ENCODE data around the gene CNTROB. TPM values are rescaled to one million over a fixed set of nuclear protein-coding genes. Genes with fewer than 3 reads are reported as not detected.

Gene CNTROB, protein sequence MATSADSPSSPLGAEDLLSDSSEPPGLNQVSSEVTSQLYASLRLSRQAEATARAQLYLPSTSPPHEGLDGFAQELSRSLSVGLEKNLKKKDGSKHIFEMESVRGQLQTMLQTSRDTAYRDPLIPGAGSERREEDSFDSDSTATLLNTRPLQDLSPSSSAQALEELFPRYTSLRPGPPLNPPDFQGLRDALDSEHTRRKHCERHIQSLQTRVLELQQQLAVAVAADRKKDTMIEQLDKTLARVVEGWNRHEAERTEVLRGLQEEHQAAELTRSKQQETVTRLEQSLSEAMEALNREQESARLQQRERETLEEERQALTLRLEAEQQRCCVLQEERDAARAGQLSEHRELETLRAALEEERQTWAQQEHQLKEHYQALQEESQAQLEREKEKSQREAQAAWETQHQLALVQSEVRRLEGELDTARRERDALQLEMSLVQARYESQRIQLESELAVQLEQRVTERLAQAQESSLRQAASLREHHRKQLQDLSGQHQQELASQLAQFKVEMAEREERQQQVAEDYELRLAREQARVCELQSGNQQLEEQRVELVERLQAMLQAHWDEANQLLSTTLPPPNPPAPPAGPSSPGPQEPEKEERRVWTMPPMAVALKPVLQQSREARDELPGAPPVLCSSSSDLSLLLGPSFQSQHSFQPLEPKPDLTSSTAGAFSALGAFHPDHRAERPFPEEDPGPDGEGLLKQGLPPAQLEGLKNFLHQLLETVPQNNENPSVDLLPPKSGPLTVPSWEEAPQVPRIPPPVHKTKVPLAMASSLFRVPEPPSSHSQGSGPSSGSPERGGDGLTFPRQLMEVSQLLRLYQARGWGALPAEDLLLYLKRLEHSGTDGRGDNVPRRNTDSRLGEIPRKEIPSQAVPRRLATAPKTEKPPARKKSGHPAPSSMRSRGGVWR
- total RNA-seq = 10 to 100 TPM; 49.3 to 56.3 TPM

DNA sequence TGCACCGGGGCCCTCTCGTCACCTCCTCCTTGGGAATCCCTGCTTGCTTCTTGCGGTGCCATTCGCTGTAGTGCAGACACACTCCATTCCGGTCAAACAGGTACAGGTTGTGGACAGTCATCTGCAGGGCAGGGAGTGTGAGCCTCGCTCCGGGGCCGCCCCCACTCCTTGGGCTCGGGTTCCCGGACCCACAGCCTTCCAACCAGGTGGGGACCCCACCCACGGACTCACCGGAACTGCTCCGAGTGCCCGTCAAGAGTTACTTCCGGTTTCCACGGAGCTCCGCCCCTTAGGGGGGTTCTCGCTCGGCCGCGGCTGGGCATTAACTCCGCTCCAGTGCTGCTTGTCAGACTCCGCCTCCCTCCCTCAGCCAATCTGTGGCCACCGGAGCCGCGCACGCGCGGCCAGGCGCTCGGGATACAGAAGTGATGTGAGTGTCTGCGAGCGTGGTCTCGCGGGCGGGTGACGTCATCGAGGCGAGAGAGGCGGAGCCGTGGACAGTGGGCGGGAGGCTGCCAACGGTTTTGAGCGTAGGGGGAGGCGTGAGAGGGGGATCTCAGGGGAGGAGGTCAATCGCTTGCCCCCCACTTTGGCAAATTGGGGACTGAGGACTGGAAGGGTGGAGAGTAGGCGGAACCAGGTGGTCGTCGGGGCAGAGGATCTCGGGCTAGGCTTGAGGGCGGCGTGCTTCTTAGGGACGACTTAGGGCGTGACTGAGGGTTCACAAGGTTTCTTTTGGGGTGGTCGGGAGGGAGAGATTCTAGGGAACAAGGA lies at the start of gene CNTROB, which contains the start of gene TRAPPC1:
TSS of gene CNTROB (plus strand) at position 498 of the 774 bp plus-strand sequence. CDS start 874 bp downstream, outside the sequence.
TSS of gene TRAPPC1 (minus strand) at position 238 of the 774 bp plus-strand sequence. CDS start at position 121, 117 bp downstream.
- DNase-seq = peak; percentile 100
- Mint-ChIP-seq H3K27ac (peak within 1 kb of the TSS; percentile 87), H3K36me3 (ENCODE audit: low read depth) (peaks cover 24% of the 10 kb centered on the region), H3K27me3 (ENCODE audit: low read depth) (no peaks in the 10 kb centered on the region), H3K4me3 (peak within 1 kb of the TSS; percentile 91), H3K4me1 (ENCODE audit: low read depth) (peaks cover 38% of the 10 kb centered on the region), H3K9me3 (no peaks in the 10 kb centered on the region)
- intact Hi-C loops (cut with micrococcal nuclease) = loop anchor here (1.0 to 5.0 kb wide), 12 partner anchors 10 to 455 kb away; partner anchors contain the start of genes CTC1, NAA38, PFAS and RPL26
- CTCF ChIA-PET = interaction anchor here (0.6 to 3.8 kb wide), 10 partner anchors 10 to 218 kb away, joined by 3 to 38 read pairs (median 5); no protein-coding TSS in a partner anchor

DNA sequence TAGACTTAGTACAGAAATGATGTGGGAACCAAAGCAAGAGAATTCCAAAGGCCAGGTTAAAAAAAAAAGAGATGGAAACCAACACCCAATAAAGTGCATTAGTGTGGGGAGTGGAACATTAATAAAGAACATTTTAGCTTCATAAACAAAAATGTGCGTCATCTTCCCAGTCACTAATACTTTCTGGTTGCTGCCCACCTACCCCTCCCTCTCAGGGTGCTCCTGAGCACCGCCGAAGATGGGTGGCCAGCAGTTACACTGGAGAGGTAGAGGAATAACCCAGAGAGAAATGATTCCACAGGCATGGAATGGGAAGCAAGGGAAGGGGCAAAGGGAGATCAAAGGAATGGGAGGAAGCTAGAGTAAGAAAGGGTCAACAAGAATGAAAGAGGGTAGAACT lies 49.4 kb upstream of the CNTROB start:
- H3K36me3 Mint-ChIP-seq (ENCODE audit: low read depth) = peaks cover 8% of the 10 kb centered on the region
- intact Hi-C loops (cut with micrococcal nuclease) = no loop called here
- CTCF ChIA-PET = interaction anchor here (0.5 to 1.9 kb wide), 3 partner anchors 13 to 23 kb away, joined by 3 to 4 read pairs (median 4); no protein-coding TSS in a partner anchor

DNA sequence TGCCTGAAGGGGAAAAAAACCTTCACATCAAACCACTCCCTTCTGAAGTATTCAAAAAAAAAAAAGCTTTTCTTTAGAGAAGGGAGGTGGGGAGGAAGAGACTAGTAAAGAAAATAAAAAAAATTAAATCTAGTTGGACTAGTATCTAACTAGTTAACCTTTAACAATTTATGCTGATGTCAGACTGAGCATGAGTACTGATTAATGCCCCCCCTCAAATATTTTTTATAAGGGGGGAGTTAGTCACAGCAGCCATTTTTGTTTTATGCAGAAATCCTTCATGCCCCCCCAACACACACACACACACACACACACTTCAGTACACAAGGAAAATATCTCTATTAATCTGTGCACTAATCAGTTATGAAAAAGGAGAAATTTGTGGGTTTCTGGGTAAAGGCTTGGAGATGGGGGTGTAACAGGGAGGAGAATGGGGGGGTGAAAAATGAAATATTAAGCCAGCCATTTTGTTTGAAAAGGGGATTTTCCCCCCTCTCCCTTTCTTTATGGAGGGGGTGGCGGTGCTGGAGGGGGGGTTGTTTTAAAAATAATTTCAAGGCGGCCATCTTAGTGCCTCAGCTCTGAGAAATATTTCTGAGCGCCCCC lies 48.1 kb upstream of the CNTROB start:
- Mint-ChIP-seq H3K27ac (no peak overlapping the region), H3K9me3 (no peaks in the 10 kb centered on the region), H3K4me3 (peak overlapping the region; percentile 72), H3K4me1 (ENCODE audit: low read depth) (no peaks in the 10 kb centered on the region), H3K27me3 (ENCODE audit: low read depth) (no peaks in the 10 kb centered on the region), H3K36me3 (ENCODE audit: low read depth) (peaks cover 8% of the 10 kb centered on the region)
- peak; percentile 73 for DNase-seq
- CTCF ChIA-PET = interaction anchor here (1.9 kb wide), 1 partner anchor 24 kb away, joined by 4 read pairs; no protein-coding TSS in a partner anchor
- intact Hi-C loops (cut with micrococcal nuclease) = no loop called here

More for the DNA sequence above, 49.4 kb upstream of the CNTROB start:
- Mint-ChIP-seq H3K27me3 (ENCODE audit: low read depth) (no peaks in the 10 kb centered on the region), H3K9me3 (no peaks in the 10 kb centered on the region), H3K4me1 (ENCODE audit: low read depth) (no peaks in the 10 kb centered on the region), H3K4me3 (no peak overlapping the region), H3K27ac (no peak overlapping the region)
- DNase-seq = no peak

DNA sequence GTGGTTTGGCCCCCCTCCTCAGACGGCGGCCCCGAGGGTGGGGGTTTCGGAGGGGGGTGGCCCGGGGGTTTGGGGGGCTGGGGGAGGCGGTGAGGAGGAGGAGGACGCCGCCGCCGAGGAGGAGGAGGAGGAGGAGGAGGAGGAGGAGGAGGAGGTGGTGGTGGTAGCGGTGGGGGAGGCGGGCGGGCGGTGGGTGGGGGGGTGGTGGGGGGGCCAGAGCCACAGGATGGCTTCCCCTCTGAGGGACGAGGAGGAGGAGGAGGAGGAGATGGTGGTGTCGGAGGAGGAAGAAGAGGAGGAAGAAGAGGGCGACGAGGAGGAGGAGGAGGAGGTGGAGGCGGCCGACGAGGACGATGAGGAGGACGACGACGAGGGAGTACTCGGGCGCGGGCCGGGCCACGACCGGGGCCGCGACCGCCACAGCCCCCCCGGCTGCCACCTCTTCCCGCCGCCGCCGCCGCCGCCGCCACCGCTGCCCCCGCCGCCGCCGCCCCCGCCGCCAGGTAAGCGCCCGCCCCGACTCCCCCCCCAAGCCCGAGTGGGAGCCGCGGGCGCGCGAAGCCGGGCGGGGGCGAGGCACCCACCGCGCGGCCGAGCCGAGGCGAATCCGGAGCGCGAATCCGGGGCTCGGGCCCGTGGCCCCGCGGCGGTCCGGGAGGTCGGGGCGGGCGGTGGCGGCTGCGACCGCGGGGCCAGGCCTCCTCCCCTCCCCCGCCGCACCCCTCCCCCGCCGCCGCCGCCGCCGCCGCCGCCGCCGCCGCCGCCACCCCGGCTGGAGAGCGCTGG lies 47.2 kb upstream of the CNTROB start:
- H3K36me3 Mint-ChIP-seq (ENCODE audit: low read depth) = peaks cover 9% of the 10 kb centered on the region
- intact Hi-C loops (cut with micrococcal nuclease) = loop anchor here (5.0 kb wide), 1 partner anchor 303 kb away; no protein-coding TSS in a partner anchor
- CTCF ChIA-PET = no interaction called here
- DNase-seq = peak; percentile 21
- no peaks in the 10 kb centered on the region for H3K4me1 Mint-ChIP-seq (ENCODE audit: low read depth)
- H3K9me3 Mint-ChIP-seq = no peaks in the 10 kb centered on the region
- no peaks in the 10 kb centered on the region for H3K27me3 Mint-ChIP-seq (ENCODE audit: low read depth)
- peak overlapping the region; percentile 88 for H3K27ac Mint-ChIP-seq
- H3K4me3 Mint-ChIP-seq = peak overlapping the region; percentile 75

DNA sequence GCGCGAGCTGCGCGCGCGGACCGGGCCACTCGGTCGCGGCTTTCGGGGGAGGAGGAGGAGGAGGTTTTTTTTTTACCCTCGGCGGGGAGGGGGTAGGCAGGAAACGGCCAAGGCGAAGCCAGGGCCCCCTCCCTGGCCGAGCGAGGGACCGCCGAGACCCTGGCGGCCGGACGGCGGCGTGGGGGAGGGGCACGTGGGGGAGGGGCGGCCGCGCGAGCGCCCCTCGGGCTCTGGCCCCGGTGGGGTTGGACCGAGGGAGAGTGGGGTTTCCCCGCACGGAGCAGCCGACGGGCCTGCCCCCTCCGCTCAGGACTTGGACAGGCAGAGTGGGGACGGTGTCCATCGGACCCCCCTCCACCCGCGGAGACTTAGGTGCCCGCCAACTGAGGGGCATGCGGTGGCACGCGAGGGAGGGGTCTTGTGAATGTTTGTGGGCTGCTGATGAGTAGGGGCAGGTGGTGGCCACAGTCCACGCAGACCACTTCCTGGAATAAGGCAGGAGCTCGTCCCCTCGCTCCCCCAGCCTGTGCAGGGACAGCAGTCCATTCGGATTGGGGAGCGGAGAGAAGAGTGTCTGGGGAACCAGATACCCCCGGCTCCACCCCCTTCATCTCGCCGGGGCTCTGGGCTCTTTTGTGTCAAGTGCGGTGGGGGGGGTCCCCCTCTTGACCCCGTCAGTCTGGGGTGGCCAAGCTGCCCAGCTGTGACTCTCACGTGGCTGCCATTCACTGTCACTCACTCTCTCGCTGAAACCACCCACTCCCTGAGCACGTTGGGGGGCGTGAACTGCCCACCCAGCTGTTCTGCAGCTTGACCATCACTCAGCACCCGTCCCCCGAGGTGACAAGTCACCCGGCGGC lies 46.4 kb upstream of the CNTROB start:
- no peaks in the 10 kb centered on the region for H3K27me3 Mint-ChIP-seq (ENCODE audit: low read depth)
- H3K4me3 Mint-ChIP-seq = peak overlapping the region; percentile 52
- H3K9me3 Mint-ChIP-seq = no peaks in the 10 kb centered on the region
- H3K4me1 Mint-ChIP-seq (ENCODE audit: low read depth) = peaks cover 5% of the 10 kb centered on the region
- peaks cover 16% of the 10 kb centered on the region for H3K36me3 Mint-ChIP-seq (ENCODE audit: low read depth)
- peak overlapping the region; percentile 78 for H3K27ac Mint-ChIP-seq
- intact Hi-C loops (cut with micrococcal nuclease) = loop anchor here (5.0 kb wide), 1 partner anchor 302 kb away; no protein-coding TSS in a partner anchor
- CTCF ChIA-PET = interaction anchor here (1.2 kb wide), 1 partner anchor 50 kb away, joined by 3 read pairs; no protein-coding TSS in a partner anchor
- peak; percentile 55 for DNase-seq

DNA sequence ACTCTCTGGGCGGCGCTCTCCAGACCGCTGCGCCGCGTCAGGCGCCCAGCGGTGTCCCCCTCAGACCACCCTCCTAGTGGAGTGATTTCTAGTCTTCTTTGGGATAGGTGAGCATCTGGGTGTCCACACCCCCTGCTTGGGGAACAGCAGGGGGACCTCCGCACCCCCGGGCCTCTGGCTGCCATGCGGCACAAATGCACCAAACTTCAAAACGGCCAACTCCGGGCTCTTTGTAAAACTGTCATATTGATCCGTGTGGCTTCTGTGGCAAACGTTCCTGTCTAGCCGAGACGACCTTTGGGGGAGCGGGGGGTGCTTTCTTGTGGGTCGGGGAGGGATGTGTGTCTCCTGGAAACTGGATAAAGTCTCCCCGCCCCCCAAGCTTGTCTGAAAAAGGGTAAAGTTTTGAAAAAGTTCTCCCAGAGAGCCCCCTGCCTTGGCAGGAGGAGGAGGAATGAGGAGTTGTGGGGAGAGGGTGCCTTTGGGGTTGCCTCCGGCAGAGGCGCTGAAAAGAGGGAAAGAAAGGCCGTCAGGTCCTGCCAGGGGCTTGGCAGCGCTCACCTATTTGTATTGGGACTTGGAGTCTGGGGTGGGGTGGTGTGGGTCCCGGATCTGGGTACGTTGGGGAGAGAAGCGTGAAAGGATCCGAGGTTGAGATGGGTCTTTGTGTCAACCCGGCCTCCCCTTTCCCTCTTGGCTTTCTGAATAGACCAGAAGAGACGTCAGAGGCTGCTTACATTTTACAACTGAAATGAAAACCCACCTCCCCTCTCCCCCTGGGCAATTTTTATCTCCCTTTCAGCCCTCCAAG lies 45.6 kb upstream of the CNTROB start:
- H3K27ac Mint-ChIP-seq = no peak overlapping the region
- CTCF ChIA-PET = interaction anchor here (1.2 kb wide), 1 partner anchor 51 kb away, joined by 3 read pairs; no protein-coding TSS in a partner anchor
- no peaks in the 10 kb centered on the region for H3K27me3 Mint-ChIP-seq (ENCODE audit: low read depth)
- peak; percentile 70 for DNase-seq
- peaks cover 23% of the 10 kb centered on the region for H3K36me3 Mint-ChIP-seq (ENCODE audit: low read depth)
- intact Hi-C loops (cut with micrococcal nuclease) = loop anchor here (1.0 to 5.0 kb wide), 12 partner anchors 24 to 579 kb away; partner anchors contain the start of genes CNTROB, EIF5A, NAA38 and WRAP53
- no peak overlapping the region for H3K4me3 Mint-ChIP-seq
- H3K4me1 Mint-ChIP-seq (ENCODE audit: low read depth) = peaks cover 5% of the 10 kb centered on the region
- no peaks in the 10 kb centered on the region for H3K9me3 Mint-ChIP-seq

DNA sequence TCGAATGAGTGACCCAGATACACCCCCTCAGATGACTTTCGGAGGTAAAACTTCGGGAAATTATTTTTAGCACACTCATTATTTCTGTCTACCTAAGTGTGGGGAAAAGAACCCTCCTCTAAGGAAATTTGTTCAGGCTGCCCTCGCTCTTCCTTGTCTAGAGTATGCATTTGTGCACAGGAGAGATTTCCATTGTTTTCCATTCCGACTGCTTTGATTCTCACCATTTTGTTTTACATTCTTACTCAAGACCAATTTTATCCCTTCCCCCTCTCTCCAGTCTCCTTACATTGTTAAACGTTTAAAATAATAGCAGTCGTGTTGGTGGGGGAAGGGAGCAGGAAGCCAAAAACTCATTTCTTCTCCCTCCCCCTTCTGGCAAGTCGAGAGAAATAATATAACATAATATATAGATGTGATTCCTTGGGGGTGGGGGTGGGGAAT lies 44.9 kb upstream of the CNTROB start:
- Mint-ChIP-seq H3K9me3 (no peaks in the 10 kb centered on the region), H3K4me3 (no peak overlapping the region), H3K27ac (no peak overlapping the region), H3K4me1 (ENCODE audit: low read depth) (peaks cover 5% of the 10 kb centered on the region), H3K36me3 (ENCODE audit: low read depth) (peaks cover 25% of the 10 kb centered on the region), H3K27me3 (ENCODE audit: low read depth) (no peaks in the 10 kb centered on the region)
- CTCF ChIA-PET = interaction anchor here (1.2 kb wide), 1 partner anchor 52 kb away, joined by 3 read pairs; no protein-coding TSS in a partner anchor
- DNase-seq = no peak
- intact Hi-C loops (cut with micrococcal nuclease) = loop anchor here (1.0 to 5.0 kb wide), 12 partner anchors 25 to 580 kb away; partner anchors contain the start of genes CNTROB, EIF5A, NAA38 and WRAP53

DNA sequence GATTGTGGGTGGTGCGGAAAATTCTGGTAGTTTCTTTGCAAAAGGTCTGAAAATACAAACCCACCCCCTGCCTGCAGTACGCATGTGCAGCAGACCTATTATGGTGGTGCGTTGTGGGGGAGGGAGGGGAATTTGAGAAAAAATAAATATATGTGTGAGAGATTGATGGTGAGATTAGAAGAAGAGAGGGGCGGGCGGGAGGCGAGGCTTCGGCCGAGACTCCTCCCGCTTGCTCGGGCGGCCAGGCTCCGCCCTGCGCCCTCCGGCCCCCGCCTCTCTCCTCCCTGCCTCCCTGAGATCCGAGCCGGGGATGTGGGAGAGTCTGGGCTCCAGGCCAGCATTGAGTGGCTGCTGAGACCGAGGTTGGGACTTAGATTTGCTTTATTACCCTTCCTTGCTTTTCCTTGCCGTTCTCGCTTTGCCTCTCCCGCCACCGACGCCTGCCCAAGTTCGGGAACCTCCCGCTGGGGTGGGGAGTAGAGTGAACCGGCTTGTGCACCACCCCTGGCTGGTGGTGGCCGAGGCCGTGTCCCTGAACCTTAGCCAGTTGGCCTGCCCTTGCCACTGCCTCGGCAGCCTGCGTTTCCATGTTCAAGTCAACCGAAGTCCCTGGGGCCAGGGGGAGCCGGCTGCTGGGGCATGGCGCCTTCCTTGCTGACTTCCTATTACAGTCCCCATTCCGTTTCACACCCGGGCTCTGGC lies 44.4 kb upstream of the CNTROB start:
- Mint-ChIP-seq H3K4me3 (no peak overlapping the region), H3K4me1 (ENCODE audit: low read depth) (peaks cover 5% of the 10 kb centered on the region), H3K36me3 (ENCODE audit: low read depth) (peaks cover 26% of the 10 kb centered on the region), H3K9me3 (no peaks in the 10 kb centered on the region), H3K27ac (no peak overlapping the region), H3K27me3 (ENCODE audit: low read depth) (no peaks in the 10 kb centered on the region)
- intact Hi-C loops (cut with micrococcal nuclease) = loop anchor here (1.0 to 5.0 kb wide), 12 partner anchors 25 to 580 kb away; partner anchors contain the start of genes CNTROB, EIF5A, NAA38 and WRAP53
- peak; percentile 96 for DNase-seq
- CTCF ChIA-PET = no interaction called here
